OCI-LY3 (cell line): ENCODE results near the gene COTL1.

ENCODE experiments used
- H2AFZ ChIP-seq: fragments of 200-600, 300-600 bp; shearing (Covaris generic); 2 replicates; pipeline ENCODE4 v1.6.0; 2014; ENCODE audit warnings: antibody characterized with exemption, low read depth, low read length
- H3K27ac ChIP-seq: fragments of 200-600, 300-600 bp; sonication (generic); 2 replicates; pipeline ENCODE4 v1.5.1; 2014; ENCODE audit warnings: mild to moderate bottlenecking, low read length, moderate library complexity, mixed read lengths
- H3K27me3 ChIP-seq: fragments of 200-600, 300-600 bp; sonication (generic); 2 replicates; pipeline ENCODE4 v1.6.1; 2014; ENCODE audit warnings: low read depth, low read length, mixed read lengths
- H3K36me3 ChIP-seq: fragments of 200-600, 300-600 bp; sonication (generic); replicated peaks from 2 replicates; pipeline ENCODE3; 2014; ENCODE audit warnings: low read depth, low read length, mixed read lengths
- H3K4me1 ChIP-seq: fragments of 300-600, 200-600 bp; sonication (generic); 2 replicates; pipeline ENCODE4 v1.6.1; 2014; ENCODE audit warnings: low read length, mixed read lengths
- H3K4me2 ChIP-seq: fragments of 200-600, 300-600 bp; sonication (generic); 2 replicates; pipeline ENCODE4 v1.6.1; 2014; ENCODE audit warnings: low read length, mixed read lengths
- H3K4me3 ChIP-seq: fragments of 300-600, 200-600 bp; sonication (generic); 2 replicates; pipeline ENCODE4 v1.5.1; 2014; ENCODE audit warnings: antibody characterized with exemption, mild to moderate bottlenecking, low read length, moderate library complexity
- H3K79me2 ChIP-seq: fragments of 300-600, 200-600 bp; shearing (Covaris generic); 2 replicates; pipeline ENCODE4 v1.6.1; 2014; ENCODE audit warnings: mild to moderate bottlenecking, low read length, mixed read lengths
- H3K9ac ChIP-seq: fragments of 300-600, 200-600 bp; shearing (Covaris generic); 2 replicates; pipeline ENCODE4 v1.6.0; 2014; ENCODE audit warnings: mild to moderate bottlenecking, low read length, moderate library complexity
- H3K9me3 ChIP-seq: fragments of 200-600, 300-600 bp; shearing (Covaris generic); 2 replicates; pipeline ENCODE4 v1.6.1; 2014; ENCODE audit warnings: low read length, mixed read lengths; ENCODE audit not compliant: insufficient read depth
- H4K20me1 ChIP-seq: fragments of 200-600, 300-600 bp; sonication (generic); 2 replicates; pipeline ENCODE4 v1.6.1; 2016; ENCODE audit warnings: low read length, mixed read lengths; ENCODE audit not compliant: insufficient read depth
- CTCF ChIP-seq: fragments of 200-600, 300-600 bp; sonication (generic); IDR thresholded peaks from 2 replicates; pipeline ENCODE4 v1.5.1; 2014; ENCODE audit warnings: antibody characterized with exemption, low read length, low read depth
- EZH2phosphoT487 ChIP-seq: fragments of 200-600 bp; shearing (Covaris generic); IDR thresholded peaks from 2 replicates; pipeline ENCODE4 v1.6.1; 2018; ENCODE audit warnings: antibody characterized with exemption, mixed run types, low read depth

The COTL1 gene

GRCh38 chr16:84569382-84569987 is 48.4 kb downstream of the COTL1 start:
- H4K20me1 ChIP-seq: peaks cover 30% of the 10 kb centered on the region; the same call in 1 of the 2 replicates
- peak overlapping the region; percentile 53 for H3K9ac ChIP-seq
- no peaks in the 10 kb centered on the region for H3K9me3 ChIP-seq
- TF ChIP-seq EZH2phosphoT487 (no peak), CTCF (no peak)
- no peak overlapping the region for H2AFZ ChIP-seq
- H3K79me2 ChIP-seq: peaks cover 64% of the 10 kb centered on the region
- H3K4me3 ChIP-seq: peak overlapping the region; percentile 48
- peak overlapping the region; percentile 64 for H3K4me2 ChIP-seq
- peaks cover 66% of the 10 kb centered on the region for H3K36me3 ChIP-seq
- H3K27ac ChIP-seq: peak overlapping the region; percentile 87
- peaks cover 62% of the 10 kb centered on the region for H3K4me1 ChIP-seq
- no peaks in the 10 kb centered on the region for H3K27me3 ChIP-seq

DNA sequence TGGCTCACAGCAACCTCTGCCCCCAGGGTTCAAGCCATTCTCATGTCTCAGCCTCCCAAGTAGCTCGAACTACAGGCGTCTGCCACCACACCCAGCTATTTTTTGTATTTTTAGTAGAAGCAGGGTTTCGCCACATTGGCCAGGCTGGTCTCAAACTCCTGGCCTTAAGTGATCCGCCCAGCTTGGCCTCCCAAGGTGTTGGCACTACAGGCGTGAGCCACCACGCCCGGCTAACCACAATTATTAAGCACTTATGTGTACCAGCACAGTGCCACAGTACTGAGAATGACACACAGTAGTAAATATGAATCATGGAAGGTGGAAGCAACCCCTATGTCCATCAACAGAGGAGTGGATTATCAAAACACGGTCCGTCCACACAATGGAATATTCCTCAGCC is 49.8 kb downstream of the COTL1 start:
- H3K27ac ChIP-seq: no peak overlapping the region
- H3K9ac ChIP-seq: no peak overlapping the region
- no peak for TF ChIP-seq CTCF
- no peak for TF ChIP-seq EZH2phosphoT487
- H3K4me3 ChIP-seq: no peak overlapping the region
- peaks cover 71% of the 10 kb centered on the region for H3K36me3 ChIP-seq
- peaks cover 51% of the 10 kb centered on the region for H3K79me2 ChIP-seq
- H3K4me1 ChIP-seq: peaks cover 53% of the 10 kb centered on the region
- H4K20me1 ChIP-seq: peaks cover 23% of the 10 kb centered on the region; the same call in 1 of the 2 replicates
- H3K9me3 ChIP-seq: peaks cover 3% of the 10 kb centered on the region; the same call in 1 of the 2 replicates
- H3K4me2 ChIP-seq: no peak overlapping the region
- no peaks in the 10 kb centered on the region for H3K27me3 ChIP-seq
- no peak overlapping the region for H2AFZ ChIP-seq

- Histone ChIP-seq H3K36me3 (peaks cover 72% of the 10 kb centered on the region), H3K27ac (no peak overlapping the region), H3K4me2 (no peak overlapping the region)
Observed at GRCh38 chr16:84567286-84567962, 50.5 kb downstream of the COTL1 start.

More at GRCh38 chr16:84567286-84567962, 50.5 kb downstream of the COTL1 start:
- TF ChIP-seq EZH2phosphoT487 (no peak), CTCF (no peak)
- Histone ChIP-seq H3K79me2 (peaks cover 44% of the 10 kb centered on the region), H3K27me3 (no peaks in the 10 kb centered on the region), H3K4me1 (peaks cover 53% of the 10 kb centered on the region), H2AFZ (no peak overlapping the region), H3K9me3 (peaks cover 4% of the 10 kb centered on the region; the same call in 1 of the 2 replicates), H4K20me1 (peaks cover 21% of the 10 kb centered on the region; the same call in 1 of the 2 replicates), H3K4me3 (no peak overlapping the region), H3K9ac (no peak overlapping the region)
